GM13977 (cell line): ENCODE results near the gene LRMDA.

Experiments used
- DNase-seq: peaks from one replicate; pipeline ENCODE4 v3.0.0; 2012; ENCODE audit warnings: low spot score
- in situ Hi-C: fragments of 300-500 bp; cut with MboI; formaldehyde crosslinking; loops from one replicate; pipeline ENCODE4 v1.12.0; 2022; ENCODE audit warnings: low sequenced_read_pairs, low pct_unique_long_range_greater_than_20kb, mixed read lengths, inconsistent platforms; ENCODE audit not compliant: unreplicated experiment
- TF ChIP-seq, protein P1 (sequence below): IDR thresholded peaks from 2 replicates; pipeline ENCODE4 v1.5.1; 2012; ENCODE audit warnings: mild to moderate bottlenecking, control low read depth; ENCODE audit not compliant: insufficient read depth; ENCODE audit errors: extremely low read depth, missing control alignments

Gene LRMDA

GRCh38 chr10:75754096-75754831, 322.8 kb downstream of the LRMDA start:
- in situ Hi-C loops: no loop called here
- TF ChIP-seq, protein P1, sequence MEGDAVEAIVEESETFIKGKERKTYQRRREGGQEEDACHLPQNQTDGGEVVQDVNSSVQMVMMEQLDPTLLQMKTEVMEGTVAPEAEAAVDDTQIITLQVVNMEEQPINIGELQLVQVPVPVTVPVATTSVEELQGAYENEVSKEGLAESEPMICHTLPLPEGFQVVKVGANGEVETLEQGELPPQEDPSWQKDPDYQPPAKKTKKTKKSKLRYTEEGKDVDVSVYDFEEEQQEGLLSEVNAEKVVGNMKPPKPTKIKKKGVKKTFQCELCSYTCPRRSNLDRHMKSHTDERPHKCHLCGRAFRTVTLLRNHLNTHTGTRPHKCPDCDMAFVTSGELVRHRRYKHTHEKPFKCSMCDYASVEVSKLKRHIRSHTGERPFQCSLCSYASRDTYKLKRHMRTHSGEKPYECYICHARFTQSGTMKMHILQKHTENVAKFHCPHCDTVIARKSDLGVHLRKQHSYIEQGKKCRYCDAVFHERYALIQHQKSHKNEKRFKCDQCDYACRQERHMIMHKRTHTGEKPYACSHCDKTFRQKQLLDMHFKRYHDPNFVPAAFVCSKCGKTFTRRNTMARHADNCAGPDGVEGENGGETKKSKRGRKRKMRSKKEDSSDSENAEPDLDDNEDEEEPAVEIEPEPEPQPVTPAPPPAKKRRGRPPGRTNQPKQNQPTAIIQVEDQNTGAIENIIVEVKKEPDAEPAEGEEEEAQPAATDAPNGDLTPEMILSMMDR: no peak
- no peak for DNase-seq

DNA sequence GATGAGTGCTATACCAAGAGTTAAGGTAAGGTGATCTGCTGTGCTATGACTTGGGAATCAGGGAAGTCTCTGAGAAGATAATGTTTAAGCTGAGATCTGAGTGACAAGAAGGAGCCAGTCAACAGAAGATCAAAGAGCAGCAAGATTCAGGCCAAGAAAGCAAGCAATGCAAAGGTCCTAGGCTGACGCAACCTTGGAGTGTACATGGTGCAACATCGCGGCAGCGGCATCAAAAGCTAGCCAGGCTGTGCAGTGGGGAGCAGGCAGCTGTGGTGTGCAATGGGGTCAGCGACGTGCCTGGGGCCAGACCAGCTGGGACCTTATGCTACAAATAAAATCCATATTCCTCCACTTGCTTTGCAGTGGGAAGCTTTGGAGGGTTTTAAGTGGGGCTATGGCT, 324.1 kb downstream of the LRMDA start:
- in situ Hi-C loops: no loop called here
- DNase-seq: no peak
- TF ChIP-seq, protein P1: no peak

GRCh38 chr10:75761289-75761688, 329.9 kb downstream of the LRMDA start:
- DNase-seq: no peak
- TF ChIP-seq, protein P1: no peak
- in situ Hi-C loops: no loop called here

DNA sequence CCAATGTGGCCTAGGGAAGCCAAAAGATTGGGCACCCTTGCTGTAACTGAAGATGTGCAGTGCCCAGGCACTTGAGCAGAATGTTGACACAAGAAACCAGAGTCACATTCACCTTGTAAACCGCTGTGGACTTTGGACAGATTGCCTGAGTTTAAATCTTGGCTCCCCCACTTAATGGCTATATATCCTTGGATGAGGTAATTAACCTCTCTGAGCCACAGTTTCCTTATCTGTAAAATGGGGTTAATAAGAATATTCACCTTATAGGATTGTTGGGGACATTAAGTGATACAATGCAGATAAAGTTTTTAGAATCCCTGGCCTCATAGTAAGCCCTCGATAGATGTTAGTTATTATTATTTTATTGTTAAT, 331.0 kb downstream of the LRMDA start:
- in situ Hi-C loops: no loop called here
- DNase-seq: no peak
- TF ChIP-seq, protein P1: no peak

DNA sequence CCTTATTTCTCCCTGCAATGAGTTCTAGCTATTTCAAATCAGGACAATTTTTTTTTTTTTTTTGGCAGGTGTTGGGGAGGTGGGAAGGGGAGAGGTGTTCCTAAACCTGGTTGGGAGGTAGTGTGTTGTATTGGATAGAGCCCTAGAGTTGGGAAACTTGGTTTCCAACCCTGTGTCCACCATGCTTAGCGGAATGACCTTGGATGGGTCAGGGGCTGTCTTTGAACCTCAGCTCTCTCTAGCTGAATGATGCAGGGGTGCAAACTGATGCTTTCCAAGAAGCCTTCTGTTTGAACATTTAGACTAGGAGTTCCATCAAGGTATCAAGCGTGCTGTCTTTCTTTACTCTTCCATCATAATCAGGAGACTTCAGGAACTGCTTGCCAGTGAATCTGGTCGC, 332.2 kb downstream of the LRMDA start:
- in situ Hi-C loops: no loop called here
- DNase-seq: no peak
- TF ChIP-seq, protein P1: no peak

DNA sequence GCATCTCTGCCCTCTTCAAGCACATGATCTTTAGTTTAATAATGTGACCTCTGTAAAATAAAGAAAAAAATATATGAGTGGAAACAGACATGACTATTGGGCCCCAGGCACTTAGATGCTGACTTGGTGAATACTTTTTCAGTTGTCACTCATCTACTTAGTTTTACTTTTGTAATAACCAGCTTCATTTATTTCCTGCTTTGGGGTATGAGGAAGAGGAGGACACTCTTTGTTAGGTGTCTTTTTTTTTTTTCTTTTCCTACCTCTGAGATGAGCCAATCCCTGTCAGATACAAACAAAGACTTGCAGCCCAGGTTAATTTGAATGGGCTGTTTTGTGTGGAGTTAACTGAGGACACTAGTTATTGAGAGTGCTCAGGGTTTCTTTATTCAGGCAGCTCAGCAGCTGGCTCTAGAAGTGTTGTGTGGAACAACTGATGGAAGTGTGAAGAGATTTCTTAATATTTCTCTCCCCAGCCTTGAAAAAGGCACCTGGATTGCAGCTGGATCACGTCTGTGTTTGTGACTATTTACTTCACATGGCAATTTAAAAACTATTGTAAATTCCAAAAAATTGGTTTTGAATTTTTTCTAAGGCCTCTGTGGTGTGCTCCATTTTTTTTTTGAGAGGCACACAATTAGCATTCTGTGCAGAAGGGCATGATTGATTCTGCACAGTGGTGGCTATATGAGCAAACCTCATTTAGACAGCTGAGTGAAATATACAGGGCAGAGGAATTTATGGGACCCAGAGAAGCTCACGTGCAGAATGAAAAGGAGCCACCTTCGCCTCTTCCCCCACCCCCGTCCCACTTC, 333.8 kb downstream of the LRMDA start:
- no peak for DNase-seq
- in situ Hi-C loops: no loop called here
- TF ChIP-seq, protein P1: no peak
